Measurements from ENCODE around the gene GADD45GIP1.
"Not testable (repeated sequence)": the region's sequence is repeated elsewhere in the genome, so short reads cannot be mapped to it uniquely, and the experiment has no call there.

GADD45GIP1 gene

DNA sequence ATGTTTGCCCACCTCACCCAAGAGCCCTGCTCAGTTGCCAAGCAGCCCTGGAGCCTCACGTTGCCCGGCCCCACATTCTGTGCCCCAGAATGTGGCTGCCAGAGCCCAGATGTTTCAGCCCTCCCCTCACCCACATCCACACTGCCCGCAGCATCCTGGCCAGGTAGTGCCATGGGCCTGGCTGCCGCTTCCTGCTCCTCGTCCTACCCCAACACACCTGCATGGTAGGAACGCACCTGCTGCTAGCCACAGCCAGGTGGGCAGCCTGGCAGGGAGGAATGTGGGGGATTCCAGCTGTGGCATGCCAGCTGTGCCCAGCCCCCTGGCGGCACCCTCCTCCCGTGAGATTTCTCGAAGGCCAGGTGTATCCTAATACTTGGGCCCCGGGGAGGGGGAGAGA lies 30.8 kb upstream of the GADD45GIP1 start:
- ATAC-seq (no peak), DNase-seq (no peak)

DNA sequence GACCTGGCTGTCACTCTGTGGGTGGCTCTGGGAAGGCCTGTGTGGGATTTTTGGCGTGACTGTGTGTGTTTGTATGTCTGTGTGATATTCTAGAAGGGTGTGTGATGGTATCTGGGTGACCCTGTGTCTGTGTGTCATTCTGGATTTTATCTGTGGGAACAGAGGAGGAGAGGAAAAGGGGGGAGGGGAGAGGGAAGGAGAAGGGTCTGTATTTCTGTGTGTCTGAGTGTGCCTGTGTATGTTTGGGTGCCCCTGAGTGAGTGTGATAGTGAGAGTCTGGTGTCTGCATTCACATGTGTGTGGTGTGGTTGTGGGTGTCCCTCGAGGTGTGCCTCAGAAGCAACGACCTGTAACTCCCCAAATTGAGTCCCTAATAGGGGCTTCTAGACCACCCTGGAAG lies 30.2 kb upstream of the GADD45GIP1 start:
- ATAC-seq (no peak), DNase-seq (no peak)

DNA sequence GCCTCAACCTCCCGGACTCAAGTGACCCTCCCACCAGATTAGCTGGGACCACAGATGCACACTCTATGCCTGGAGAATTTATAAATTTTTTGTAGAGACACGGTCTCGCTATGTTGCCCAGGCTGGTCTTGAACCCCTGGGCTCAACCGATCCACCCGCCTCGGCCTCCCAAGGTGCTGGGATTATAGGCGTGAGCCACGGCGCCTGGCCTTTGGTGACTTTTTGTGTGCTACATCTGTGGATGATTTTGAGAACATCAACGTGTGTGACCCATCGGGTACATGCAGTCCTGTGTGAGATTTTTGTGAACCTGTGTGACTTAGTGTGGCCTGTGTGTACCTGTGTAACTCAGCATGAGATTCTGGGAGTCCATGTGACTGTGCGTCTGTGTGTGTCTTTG lies 29.7 kb upstream of the GADD45GIP1 start:
- no peak for DNase-seq
- no peak for ATAC-seq

DNA sequence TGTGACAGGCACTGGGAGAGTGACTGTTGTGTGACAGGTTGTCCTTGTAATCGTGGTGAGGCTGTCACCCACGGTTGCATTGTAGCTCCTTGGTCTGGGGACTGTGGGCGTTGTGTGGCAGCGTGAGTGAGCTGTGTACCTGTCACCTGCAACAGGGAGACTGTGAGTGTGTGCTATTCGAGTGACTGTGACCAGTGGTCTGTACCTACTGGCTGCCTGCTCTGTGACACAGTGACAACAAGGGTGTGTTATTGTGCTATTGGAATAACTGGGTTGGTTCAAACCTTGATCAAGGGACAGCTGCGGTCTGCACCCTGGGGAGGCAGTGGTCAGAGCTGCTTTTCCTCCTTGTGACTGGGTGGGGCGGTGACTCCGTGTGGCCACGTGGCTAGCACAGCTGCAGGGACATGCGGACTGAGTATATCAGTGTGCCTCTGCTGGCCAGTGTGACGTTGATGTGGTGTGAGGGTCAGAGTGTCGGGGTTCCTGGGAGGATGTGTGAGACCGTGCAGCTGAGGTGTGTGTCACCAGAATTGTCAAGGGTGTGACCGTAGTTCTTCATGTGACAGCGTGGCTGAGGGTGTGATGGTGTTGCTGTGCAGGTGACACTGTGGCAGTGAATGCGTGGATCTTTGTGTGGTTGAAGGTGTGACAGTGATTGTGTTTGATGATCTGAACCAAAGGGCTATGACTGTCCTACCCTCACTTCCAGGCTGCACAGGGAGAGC lies 28.2 kb upstream of the GADD45GIP1 start:
- no peak for DNase-seq
- ATAC-seq, result peak; percentile 28

DNA sequence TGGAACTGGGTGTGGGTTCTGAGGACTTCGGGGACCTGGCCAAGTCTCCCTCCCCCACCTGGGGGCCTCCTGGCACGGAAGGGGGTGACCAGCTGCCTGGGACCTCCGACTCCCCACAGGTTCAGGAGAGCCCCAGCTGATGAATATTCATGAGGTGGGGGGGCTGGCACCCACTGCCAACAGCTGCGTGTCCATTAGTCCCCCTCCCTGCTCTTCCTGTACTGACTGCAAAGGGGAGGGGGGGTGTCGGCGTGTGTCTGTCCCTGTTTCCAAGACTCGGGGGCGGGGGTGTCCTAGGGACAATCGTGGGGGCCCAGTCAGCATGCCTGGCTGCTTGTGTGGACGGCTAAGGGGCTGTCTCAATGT lies 27.6 kb upstream of the GADD45GIP1 start:
- DNase-seq, result no peak
- peak; percentile 5 for ATAC-seq

DNA sequence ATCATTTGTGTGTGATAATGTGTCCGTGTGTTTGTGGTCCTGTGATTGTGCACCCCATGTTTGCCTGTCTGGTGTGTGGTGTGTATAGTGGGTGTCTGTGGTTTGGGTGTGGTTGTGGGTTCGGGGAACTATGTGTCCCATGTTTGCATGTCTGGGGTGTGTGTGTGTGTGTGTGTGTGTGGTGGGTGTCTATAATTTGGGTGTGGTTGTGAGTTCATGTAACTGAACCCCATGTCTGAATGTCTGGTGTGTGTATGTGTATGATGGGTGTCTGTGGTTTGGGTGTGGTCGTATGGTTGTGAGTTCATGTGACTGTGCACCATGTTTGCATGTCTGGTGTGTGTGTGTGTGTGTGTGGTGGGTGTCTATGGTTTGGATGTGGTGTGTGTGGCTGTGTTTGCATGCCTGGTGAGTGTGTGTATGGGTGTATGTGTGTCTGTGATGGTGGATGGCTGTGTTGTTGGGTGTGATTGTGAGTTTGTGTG lies 27.2 kb upstream of the GADD45GIP1 start:
- no peak for ATAC-seq
- no peak for DNase-seq

DNA sequence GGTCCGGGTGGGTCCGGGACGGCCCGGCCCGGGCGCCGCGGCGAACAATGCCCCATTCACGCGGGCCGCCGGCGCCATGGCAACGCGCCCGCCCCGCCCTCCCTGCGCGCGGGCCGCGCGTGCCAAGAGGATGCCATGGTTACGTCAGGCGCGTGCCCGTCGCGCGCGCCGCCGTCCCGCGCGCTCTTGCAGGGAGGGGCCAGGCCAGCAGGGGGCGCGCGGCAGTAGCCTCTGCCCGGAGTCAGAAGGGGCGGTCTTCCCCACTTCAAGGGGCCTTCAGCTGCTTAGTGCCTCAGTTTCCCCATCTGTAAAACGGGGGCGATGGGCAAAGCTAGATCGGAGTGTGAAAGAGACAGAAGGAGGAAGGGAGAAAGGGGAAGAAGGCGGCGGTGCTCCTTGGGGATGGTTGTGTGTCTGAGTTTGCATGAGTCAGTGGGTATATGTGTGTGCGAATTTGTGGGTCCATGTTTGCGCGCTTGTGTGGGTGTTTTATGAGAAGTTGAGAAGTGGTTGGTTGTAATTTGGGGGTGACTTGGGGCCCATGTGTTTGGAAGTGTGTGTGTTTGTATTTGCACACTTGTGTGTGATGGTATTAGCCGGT lies 26.6 kb upstream of the GADD45GIP1 start:
- peak; percentile 87 for DNase-seq
- peak; percentile 76 for ATAC-seq

DNA sequence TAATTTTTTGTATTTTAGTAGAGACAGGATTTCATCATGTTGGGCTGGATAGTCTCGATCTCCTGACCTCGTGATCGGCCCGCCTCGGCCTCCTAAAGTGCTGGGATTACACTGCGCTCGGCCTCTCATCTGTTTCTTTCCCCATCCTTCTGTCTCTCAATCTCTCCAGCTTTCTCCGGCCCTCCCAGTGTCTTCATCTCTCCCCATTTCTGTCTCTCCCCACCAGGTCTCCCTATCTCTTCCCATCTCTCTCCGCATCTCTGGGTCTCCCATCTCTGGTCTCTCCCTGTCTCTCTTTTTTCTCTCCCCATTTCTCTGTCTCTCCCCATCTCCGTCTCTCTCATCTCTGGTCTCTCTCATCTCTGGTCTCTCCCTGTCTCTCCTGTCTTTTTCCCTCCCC lies 26.1 kb upstream of the GADD45GIP1 start:
- ATAC-seq (no peak), DNase-seq (no peak)

DNA sequence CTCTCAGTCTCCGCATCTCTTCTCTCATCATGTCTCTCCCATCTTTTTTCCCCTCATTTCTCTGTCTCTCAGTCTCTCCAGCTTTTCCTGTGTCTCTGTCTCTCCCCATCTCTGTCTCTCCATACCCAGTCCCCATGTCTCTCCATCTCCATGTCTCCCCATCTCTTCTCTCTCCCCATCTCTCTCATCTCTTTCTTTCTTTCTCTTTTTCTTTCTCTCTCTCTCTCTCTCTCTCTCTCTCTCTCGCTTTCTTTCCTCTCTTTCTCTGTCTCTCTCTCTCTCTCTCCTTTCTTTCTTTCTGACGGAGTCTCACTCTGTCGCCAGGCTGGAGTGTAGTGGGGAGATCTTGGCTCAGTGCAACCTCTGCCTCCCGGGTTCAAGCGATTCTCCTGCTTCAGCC lies 25.6 kb upstream of the GADD45GIP1 start:
- ATAC-seq (no peak), DNase-seq (no peak)

DNA sequence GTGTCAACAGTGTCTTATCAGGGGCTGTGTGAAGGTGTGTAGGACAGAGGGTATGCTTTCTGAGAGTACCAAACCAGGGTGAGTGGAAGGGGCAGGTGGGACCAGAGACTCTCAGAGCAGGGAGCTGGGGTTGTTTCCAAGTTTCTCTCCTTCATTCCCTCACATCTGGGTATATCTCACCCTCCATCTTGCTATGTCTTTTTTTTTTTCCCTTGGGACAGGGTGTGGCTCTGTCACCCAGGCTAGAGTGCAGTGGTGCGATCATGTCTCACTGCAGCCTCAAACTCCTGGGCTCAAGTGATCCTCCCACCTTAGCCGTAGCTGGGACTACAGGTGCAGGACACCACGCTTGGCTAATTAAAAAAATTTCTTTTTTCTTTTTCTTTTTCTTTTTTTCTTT lies 23.0 kb upstream of the GADD45GIP1 start:
- DNase-seq (no peak), ATAC-seq (no peak)

DNA sequence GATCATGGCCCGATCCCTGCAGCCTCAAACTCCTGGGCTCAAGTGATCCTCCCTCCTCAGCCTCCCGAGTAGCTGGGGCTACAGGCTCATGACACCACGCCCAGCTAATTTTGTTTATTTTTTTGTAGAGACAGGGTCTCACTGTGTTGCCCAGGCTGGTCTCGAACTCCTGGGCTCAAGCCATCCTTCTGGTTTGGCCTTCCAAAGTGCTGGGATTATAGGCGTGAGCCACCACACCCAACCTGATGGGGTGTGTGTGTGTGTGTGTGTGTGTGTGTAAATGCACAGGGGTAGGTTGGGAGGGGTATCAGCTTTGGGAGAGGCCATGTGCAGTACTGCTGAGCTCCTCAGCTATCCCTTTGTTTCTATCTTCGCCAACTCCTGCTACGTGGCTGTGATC lies 19.1 kb upstream of the GADD45GIP1 start:
- ATAC-seq, DNase-seq: not testable (repeated sequence)

DNA sequence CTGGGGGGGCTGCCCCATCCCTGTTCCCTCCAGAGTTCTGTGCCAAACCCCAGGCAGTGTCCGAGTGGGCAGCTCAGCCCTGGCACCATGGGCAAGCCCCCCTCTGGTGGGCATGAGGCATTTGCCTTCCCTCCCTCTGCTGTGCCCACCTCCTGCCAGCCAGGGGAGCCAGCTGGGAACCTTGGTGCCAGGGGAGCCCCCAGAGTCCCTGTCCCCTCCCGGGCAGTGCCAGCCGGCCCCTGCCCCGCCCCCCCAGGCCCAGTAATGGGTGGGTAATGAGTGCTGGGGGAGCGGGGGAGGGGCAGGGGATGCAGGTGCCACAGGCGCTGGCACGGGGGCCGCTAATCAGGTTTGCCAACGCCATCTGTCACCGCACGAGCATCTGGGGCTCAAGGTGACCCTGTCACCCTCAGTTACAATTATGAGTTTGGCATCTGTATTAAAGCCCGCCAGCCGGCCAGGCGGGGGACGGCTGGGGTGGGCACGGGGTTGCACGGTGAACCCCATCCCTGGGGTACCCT lies 18.3 kb upstream of the GADD45GIP1 start:
- DNase-seq, result no peak
- ATAC-seq, result no peak

DNA sequence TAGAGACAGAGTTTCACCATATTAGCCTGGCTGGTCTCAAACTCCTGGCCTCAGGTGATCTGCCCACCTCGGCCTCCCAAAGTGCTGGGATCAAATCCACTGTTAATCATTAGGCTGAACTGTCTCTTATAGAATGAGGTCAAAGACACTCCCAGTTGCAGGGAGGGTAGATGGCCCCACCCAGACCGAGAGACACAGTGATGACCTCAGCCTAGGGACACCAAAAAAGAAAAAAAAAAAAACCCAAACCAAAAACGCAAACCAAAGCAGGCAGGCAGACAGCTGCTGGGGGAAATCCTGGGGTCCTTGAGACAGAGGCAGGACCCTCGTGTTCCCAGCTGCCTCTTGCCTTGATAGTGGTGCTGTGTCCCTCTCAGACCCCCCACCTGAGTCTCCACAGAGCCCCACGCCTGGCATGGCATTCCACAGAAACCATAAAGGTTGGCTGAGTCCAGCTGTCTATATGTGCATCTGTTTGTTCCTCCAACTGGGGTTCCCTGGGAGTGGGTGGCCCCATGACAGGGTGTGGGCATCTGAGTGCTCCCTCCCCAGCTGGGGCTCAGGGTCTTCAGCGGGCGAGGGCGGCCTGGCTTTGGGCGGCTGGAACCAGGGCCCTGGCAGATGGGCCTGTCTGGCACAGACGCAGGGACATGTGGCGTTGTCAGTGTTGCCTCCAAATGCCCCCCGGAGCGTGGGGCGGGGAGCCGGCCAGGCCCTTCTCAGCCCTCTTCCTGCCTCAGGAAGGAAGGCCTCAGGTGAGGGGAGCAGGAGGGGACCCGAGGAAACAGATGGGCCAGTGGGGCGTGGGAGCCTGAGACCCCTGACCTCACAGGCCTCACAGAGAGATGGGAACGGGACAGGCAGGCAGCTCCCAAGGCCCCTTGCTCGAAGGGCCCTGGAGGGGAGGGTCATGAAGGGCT lies 17.5 kb upstream of the GADD45GIP1 start:
- ATAC-seq (no peak), DNase-seq (no peak)

DNA sequence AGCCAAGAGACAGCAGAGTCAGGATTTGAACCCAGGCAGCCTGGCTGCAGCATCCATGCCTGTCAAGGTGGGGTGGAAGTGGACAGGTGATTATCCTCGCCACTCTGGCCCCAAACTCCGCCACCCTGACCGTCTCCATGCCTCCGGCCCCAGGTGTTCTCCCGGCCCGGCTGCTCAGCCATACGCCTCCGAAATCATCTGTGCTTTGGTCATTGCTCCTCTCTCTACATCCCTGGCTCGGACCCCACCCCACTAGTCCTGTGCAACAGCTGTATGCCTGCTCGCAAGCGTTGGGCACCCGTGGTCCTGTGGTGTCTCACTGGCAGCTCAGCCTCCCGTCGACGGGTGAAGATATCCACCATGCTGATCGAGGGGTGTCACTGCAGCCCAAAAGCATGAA lies 16.2 kb upstream of the GADD45GIP1 start:
- ATAC-seq (no peak), DNase-seq (no peak)

DNA sequence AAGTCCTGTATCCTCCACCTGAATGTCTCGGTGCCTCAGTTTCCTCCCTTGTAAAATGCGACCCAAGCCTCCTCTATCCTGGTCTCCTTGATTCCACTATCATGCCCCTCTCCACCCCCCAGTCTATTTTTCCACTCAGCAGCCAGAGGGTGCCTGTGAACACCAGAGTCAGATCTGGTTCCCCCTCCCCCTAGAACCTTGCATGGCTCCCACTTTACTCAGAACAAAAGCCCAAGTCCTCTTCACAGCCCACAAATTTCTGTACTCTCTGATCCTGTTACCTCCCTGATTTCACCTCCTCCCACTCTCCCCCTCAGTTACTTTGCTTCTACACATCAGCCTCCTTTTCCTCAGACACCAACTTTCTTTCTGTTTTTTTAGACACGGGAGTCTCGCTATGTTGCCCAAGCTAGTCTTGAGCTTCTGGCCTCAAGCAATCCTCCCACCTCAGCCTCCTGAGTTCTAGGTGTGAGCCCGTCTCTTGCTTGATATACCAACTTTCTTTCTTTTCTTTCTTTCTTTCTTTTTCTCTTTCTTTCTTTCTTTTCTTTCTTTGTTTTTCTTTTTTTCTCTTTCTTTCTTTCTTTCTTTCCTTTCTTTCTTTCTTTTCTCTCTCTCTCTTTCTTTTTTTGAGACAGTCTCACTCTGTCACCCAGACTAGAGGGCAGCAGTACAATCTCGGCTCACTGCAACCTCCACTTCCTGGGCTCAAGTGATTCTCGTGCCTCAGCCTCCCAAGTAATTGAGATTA lies 13.2 kb upstream of the GADD45GIP1 start:
- ATAC-seq (peak; percentile 19), DNase-seq (no peak)

DNA sequence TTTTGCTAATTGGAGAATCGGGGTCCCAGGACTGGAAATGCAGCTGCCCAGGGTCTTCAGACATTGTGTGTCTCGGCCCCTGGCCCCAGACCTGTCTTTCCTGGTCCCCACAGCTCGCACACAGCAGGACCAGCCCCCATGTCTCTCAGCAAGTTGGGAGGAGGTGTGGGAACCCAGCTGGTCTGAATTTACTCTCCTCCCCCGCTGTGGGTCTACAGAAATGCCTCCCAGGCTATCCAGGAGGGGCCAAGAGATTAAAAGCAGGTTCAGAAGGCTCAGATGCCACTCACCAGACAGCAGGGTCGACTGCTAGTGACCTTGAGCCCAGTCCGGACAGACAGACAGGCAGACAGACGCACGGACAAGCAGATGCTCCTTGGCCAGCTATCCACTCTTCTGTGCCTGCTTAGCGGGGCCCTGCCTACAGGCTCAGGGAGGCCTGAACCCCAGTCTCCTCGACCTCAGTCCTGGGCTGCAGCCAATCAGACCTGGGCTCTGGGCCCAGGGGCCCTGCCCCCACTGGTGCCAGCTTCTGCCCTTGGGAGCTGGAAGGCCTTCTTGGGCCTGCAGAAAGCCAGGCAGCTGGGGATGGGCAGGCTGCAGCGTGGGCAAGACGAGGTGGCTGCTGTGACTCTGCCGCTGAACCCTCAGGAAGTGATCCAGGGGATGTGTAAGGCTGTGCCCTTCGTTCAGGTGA lies 12.4 kb upstream of the GADD45GIP1 start, which contains the start of gene DAND5:
Gene DAND5, plus strand, starts transcription at position 285 of the 697 bp plus-strand sequence. Its CDS starts 85 bp downstream, at position 370.
- no peak for ATAC-seq
- DNase-seq, result no peak

DNA sequence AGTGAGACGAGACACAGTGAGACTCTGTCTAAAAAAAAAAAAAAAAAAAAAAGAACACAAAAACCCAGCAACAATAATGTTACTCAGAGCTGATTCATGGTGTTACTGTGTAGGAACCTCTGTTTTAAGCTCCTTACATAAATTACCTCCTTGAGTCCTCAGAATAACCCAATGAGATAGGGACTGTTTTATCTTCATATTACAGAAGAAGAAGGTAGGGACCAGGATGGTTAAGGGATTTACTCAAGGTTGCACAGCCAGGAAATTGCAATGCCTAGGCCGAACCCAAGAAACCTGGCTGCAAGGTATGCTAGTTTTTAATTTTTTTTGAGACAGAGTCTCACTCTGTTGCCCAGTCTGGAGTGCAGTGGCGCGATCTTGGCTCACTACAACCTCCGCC lies 10.9 kb upstream of the GADD45GIP1 start:
- DNase-seq (no peak), ATAC-seq (no peak)

DNA sequence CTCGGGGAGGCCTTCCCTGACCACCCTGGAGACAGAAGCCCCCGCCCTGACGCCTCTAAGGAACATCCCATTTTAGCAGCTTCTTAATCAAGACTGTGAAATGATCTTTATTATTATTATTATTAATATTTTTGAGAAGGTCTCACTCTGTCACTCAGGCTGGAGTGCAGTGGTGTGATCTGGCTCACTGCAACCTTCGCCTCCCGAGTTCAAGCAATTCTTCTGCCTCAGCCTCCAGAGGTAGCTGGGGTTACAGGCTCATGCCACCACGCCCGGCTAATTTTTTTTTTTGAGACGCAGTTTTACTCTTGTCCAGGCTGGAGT lies 8.8 kb upstream of the GADD45GIP1 start:
- DNase-seq (no peak), ATAC-seq (no peak)

DNA sequence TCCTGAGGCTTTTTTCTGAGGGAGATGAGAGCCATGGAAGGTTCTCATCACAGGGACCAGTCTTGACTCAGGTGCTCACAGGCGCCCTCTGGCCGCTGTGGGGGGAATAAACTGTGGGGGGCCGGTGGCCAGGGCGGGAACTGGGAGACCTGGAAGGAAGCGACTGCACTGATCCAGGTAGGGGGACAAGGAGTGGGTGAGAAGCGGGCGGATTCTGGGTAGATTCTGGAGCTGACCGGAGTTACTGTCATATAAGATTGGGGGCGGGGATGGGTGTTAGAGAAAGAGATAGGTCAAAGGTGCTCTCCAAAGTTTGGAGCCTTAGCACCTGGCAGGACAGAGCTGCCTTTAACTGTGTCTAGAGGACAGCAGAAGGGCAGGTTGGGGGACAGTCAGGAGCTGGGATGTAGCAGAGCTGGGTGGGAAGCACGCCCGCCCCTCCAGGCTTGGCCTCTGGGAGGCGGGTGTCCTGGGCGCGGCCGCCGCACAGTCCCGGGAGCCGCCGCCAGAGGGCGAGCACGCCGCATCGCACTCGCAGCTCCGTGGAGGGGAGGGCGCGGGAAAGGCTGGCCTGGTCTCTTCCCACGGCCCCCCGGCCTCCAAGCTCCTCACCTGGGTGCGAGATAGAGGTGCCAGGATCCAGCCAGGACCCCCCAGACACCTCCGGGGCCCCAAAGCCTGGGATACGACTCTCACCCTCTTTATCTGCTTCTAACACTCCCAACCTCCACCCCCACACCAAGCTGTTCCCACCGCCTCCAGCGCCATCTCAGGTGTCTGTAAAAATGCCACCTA lies 8.2 kb upstream of the GADD45GIP1 start:
- ATAC-seq, result peak; percentile 97
- peak; percentile 91 for DNase-seq

DNA sequence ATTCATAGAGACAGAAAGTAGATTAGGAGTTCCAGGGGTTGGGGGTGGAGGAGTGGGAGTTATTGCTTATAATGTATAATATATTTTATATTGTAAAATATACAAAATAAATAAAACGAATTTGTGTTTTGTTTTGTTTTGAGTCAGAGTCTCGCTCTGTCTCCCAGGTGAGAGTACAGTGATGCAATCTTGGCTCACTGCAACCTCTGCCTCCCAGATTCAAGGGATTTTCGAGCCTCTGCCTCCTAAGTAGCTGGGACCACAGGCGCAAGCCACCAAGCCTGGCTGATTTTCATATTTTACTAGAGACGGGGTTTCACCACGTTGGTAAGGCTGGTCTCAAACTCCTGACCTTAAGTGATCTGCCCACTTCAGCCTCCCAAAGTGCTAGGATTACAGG lies 2.5 kb upstream of the GADD45GIP1 start:
- ATAC-seq (no peak), DNase-seq (no peak)

Measured in stimulated activated naive CD8-positive, alpha-beta T cell treated with anti-CD3 and anti-CD28 coated beads, Interleukin-15, Interleukin-2, amounts not matched to agents 100 U/mL and 50 U/mL, for 24 hours (primary cell).